Chondrocyte (in vitro differentiated cells): ENCODE data around the gene ERAP2. TPM values are rescaled to one million over a fixed set of nuclear protein-coding genes. Genes with fewer than 3 reads are reported as not detected.
A peak's percentile ranks its signal among the peaks of the same experiment; 100 is the strongest.

Source experiments
- DNase-seq: peaks from one replicate; pipeline ENCODE4 v3.0.0; 2021; ENCODE audit warnings: mixed read lengths, low spot score
- H3K27ac Mint-ChIP-seq: one replicate; pipeline ENCODE4 v1.8.0; 2021; ENCODE audit warnings: mild to moderate bottlenecking, moderate library complexity, mixed read lengths; ENCODE audit not compliant: unreplicated experiment
- H3K27me3 Mint-ChIP-seq: 2 replicates; pipeline ENCODE4 v1.8.0; 2021; ENCODE audit warnings: low read depth, mixed read lengths
- H3K36me3 Mint-ChIP-seq: 2 replicates; pipeline ENCODE4 v1.8.0; 2021; ENCODE audit warnings: low read depth, mixed read lengths
- H3K4me1 Mint-ChIP-seq: 2 replicates; pipeline ENCODE4 v1.8.0; 2021; ENCODE audit warnings: low read depth, mild to moderate bottlenecking, mixed read lengths
- H3K4me3 Mint-ChIP-seq: one replicate; pipeline ENCODE4 v1.8.0; 2021; ENCODE audit warnings: mild to moderate bottlenecking, moderate library complexity, mixed read lengths; ENCODE audit not compliant: unreplicated experiment
- H3K9me3 Mint-ChIP-seq: 2 replicates; pipeline ENCODE4 v1.8.0; 2021; ENCODE audit warnings: low read depth, mixed read lengths
- CTCF ChIP-seq: fragments of 200-600 bp; sonication (generic); IDR thresholded peaks from 2 replicates; pipeline ENCODE4 v1.5.0; 2021; ENCODE audit warnings: antibody characterized with exemption, mild to moderate bottlenecking, moderate library complexity
- total RNA-seq: library from RNA; stranded (reverse); gene quantifications from 3 replicates; pipeline ENCODE4 v1.2.1, GENCODE V29; 2021

Gene ERAP2
- total RNA-seq, 1 donor from 2014 or later, result 2.2 TPM

- Mint-ChIP-seq H3K4me3 (no peak overlapping the region), H3K27me3 (no peaks in the 10 kb centered on the region), H3K9me3 (peaks cover 12% of the 10 kb centered on the region), H3K27ac (no peak overlapping the region), H3K4me1 (peaks cover 22% of the 10 kb centered on the region), H3K36me3 (no peaks in the 10 kb centered on the region)
- TF ChIP-seq CTCF, result no peak
- no peak for DNase-seq
Observed at GRCh38 chr5:96844481-96844990, 31.8 kb upstream of the ERAP2 start.

- no peak overlapping the region for H3K4me3 Mint-ChIP-seq
- no peaks in the 10 kb centered on the region for H3K27me3 Mint-ChIP-seq
- no peak for TF ChIP-seq CTCF
- peak overlapping the region; percentile 38 for H3K27ac Mint-ChIP-seq
- peaks cover 18% of the 10 kb centered on the region for H3K9me3 Mint-ChIP-seq
- H3K4me1 Mint-ChIP-seq, result peaks cover 35% of the 10 kb centered on the region
- no peak for DNase-seq
- no peaks in the 10 kb centered on the region for H3K36me3 Mint-ChIP-seq
Observed at GRCh38 chr5:96851312-96852062, 24.8 kb upstream of the ERAP2 start.

GRCh38 chr5:96852759-96853158 is 23.5 kb upstream of the ERAP2 start:
- Mint-ChIP-seq H3K4me3 (no peak overlapping the region), H3K27ac (peak overlapping the region; percentile 81), H3K36me3 (no peaks in the 10 kb centered on the region), H3K9me3 (peaks cover 18% of the 10 kb centered on the region), H3K27me3 (no peaks in the 10 kb centered on the region), H3K4me1 (peaks cover 33% of the 10 kb centered on the region)
- DNase-seq, result no peak
- no peak for TF ChIP-seq CTCF

- Mint-ChIP-seq H3K36me3 (no peaks in the 10 kb centered on the region), H3K27me3 (no peaks in the 10 kb centered on the region), H3K27ac (no peak overlapping the region), H3K4me1 (peaks cover 33% of the 10 kb centered on the region), H3K9me3 (peaks cover 10% of the 10 kb centered on the region), H3K4me3 (no peak overlapping the region)
- no peak for DNase-seq
- TF ChIP-seq CTCF, result no peak
Observed at GRCh38 chr5:96854067-96854466, 22.2 kb upstream of the ERAP2 start.

GRCh38 chr5:96855031-96855872 is 21.0 kb upstream of the ERAP2 start:
- Mint-ChIP-seq H3K9me3 (no peaks in the 10 kb centered on the region), H3K4me1 (peaks cover 33% of the 10 kb centered on the region), H3K4me3 (no peak overlapping the region), H3K27ac (peak overlapping the region; percentile 45), H3K36me3 (no peaks in the 10 kb centered on the region), H3K27me3 (no peaks in the 10 kb centered on the region)
- TF ChIP-seq CTCF, result no peak
- DNase-seq, result no peak
